PC-9 (cell line): Measurements from ENCODE around the gene ROBO2.

Source experiments
- CTCF ChIP-seq: fragments of 200-600 bp; sonication (generic); conservative IDR thresholded peaks from 2 replicates; pipeline ENCODE4 v1.6.1; 2017; ENCODE audit warnings: mixed run types, antibody characterized with exemption, mild to moderate bottlenecking, moderate library complexity
- EZH2 ChIP-seq: fragments of 200-600 bp; sonication (generic); IDR thresholded peaks from 2 replicates; pipeline ENCODE4 v1.8.0; 2017; ENCODE audit warnings: antibody characterized with exemption, low read depth

- no peak for TF ChIP-seq CTCF
- TF ChIP-seq EZH2, result no peak
Observed at GRCh38 chr3:77377717-77378116, 337.8 kb downstream of the ROBO2 start.
